ENCODE measurements around the gene MYL10. TPM values are rescaled to one million over a fixed set of nuclear protein-coding genes. Genes with fewer than 3 reads are reported as not detected.

MYL10 gene
- total RNA-seq, 1 experiment from 2014 or later = not detected

GRCh38 chr7:101630591-101630990 is 1.5 kb upstream of the MYL10 start:
- no peaks in the 10 kb centered on the region for H3K4me1 Mint-ChIP-seq (ENCODE audit: low read depth, unreplicated experiment)
- no peaks in the 10 kb centered on the region for H3K9me3 Mint-ChIP-seq (ENCODE audit: low read depth, unreplicated experiment)
- CTCF ChIA-PET = interaction anchor here (0.6 kb wide), 1 partner anchor 564 kb away, joined by 3 read pairs; no protein-coding TSS in a partner anchor
- intact Hi-C loops (cut with micrococcal nuclease; ENCODE audit: unreplicated experiment) = no loop called here
- no peak for DNase-seq
- no TSS peak for BruUV-seq (replicated peaks)
- no peak overlapping the region for H3K27ac Mint-ChIP-seq (ENCODE audit: unreplicated experiment)
- no peak for TF ChIP-seq CTCF (IDR thresholded peaks at IDR 0.05; ENCODE audit: unreplicated experiment)
- peaks cover 17% of the 10 kb centered on the region for H3K27me3 Mint-ChIP-seq (ENCODE audit: unreplicated experiment)
- H3K4me3 Mint-ChIP-seq (ENCODE audit: low read depth, unreplicated experiment) = no peak overlapping the region
- no peaks in the 10 kb centered on the region for H3K36me3 Mint-ChIP-seq (ENCODE audit: insufficient read depth, unreplicated experiment)

- intact Hi-C loops (cut with micrococcal nuclease; ENCODE audit: unreplicated experiment) = no loop called here
- peaks cover 34% of the 10 kb centered on the region for H3K27me3 Mint-ChIP-seq (ENCODE audit: unreplicated experiment)
- H3K4me1 Mint-ChIP-seq (ENCODE audit: low read depth, unreplicated experiment) = no peaks in the 10 kb centered on the region
- CTCF ChIA-PET = interaction anchor here (0.5 kb wide), 2 partner anchors 21 to 241 kb away, joined by 6 to 9 read pairs; no protein-coding TSS in a partner anchor
- no peaks in the 10 kb centered on the region for H3K36me3 Mint-ChIP-seq (ENCODE audit: insufficient read depth, unreplicated experiment)
- no peak for TF ChIP-seq CTCF (IDR thresholded peaks at IDR 0.05; ENCODE audit: unreplicated experiment)
- H3K4me3 Mint-ChIP-seq (ENCODE audit: low read depth, unreplicated experiment) = no peak overlapping the region
- DNase-seq = no peak
- H3K9me3 Mint-ChIP-seq (ENCODE audit: low read depth, unreplicated experiment) = no peaks in the 10 kb centered on the region
- H3K27ac Mint-ChIP-seq (ENCODE audit: unreplicated experiment) = no peak overlapping the region
- BruUV-seq (replicated peaks) = no TSS peak
Measured at GRCh38 chr7:101628522-101628921, 574 bp downstream of the MYL10 start.

- H3K4me3 Mint-ChIP-seq (ENCODE audit: low read depth, unreplicated experiment) = no peak overlapping the region
- DNase-seq = no peak
- H3K9me3 Mint-ChIP-seq (ENCODE audit: low read depth, unreplicated experiment) = no peaks in the 10 kb centered on the region
- no peak overlapping the region for H3K27ac Mint-ChIP-seq (ENCODE audit: unreplicated experiment)
- TF ChIP-seq CTCF (IDR thresholded peaks at IDR 0.05; ENCODE audit: unreplicated experiment) = no peak
- intact Hi-C loops (cut with micrococcal nuclease; ENCODE audit: unreplicated experiment) = no loop called here
- peaks cover 34% of the 10 kb centered on the region for H3K27me3 Mint-ChIP-seq (ENCODE audit: unreplicated experiment)
- no peaks in the 10 kb centered on the region for H3K36me3 Mint-ChIP-seq (ENCODE audit: insufficient read depth, unreplicated experiment)
- CTCF ChIA-PET = no interaction called here
- H3K4me1 Mint-ChIP-seq (ENCODE audit: low read depth, unreplicated experiment) = no peaks in the 10 kb centered on the region
- BruUV-seq (replicated peaks) = no TSS peak
Measured at GRCh38 chr7:101626758-101627157, 2.3 kb downstream of the MYL10 start.

GRCh38 chr7:101626069-101626671 is 2.9 kb downstream of the MYL10 start:
- TF ChIP-seq CTCF (IDR thresholded peaks at IDR 0.05; ENCODE audit: unreplicated experiment) = no peak
- Mint-ChIP-seq H3K27me3 (ENCODE audit: unreplicated experiment) (peaks cover 34% of the 10 kb centered on the region), H3K9me3 (ENCODE audit: low read depth, unreplicated experiment) (no peaks in the 10 kb centered on the region), H3K36me3 (ENCODE audit: insufficient read depth, unreplicated experiment) (no peaks in the 10 kb centered on the region), H3K4me1 (ENCODE audit: low read depth, unreplicated experiment) (no peaks in the 10 kb centered on the region), H3K27ac (ENCODE audit: unreplicated experiment) (no peak overlapping the region), H3K4me3 (ENCODE audit: low read depth, unreplicated experiment) (no peak overlapping the region)
- CTCF ChIA-PET = no interaction called here
- no peak for DNase-seq
- intact Hi-C loops (cut with micrococcal nuclease; ENCODE audit: unreplicated experiment) = no loop called here
- BruUV-seq (replicated peaks) = no TSS peak
